NCI-H1105 (cell line): Measurements from ENCODE around the gene LRCOL1.

ENCODE experiments used
- DNase-seq: peaks from one replicate; lab custom pipeline; 2025; lab: John Stamatoyannopoulos, UW

The LRCOL1 gene

GRCh38 chr12:132582058-132582420 lies 28.3 kb downstream of the LRCOL1 start:
- no peak for DNase-seq

GRCh38 chr12:132581348-132582057 lies 28.9 kb downstream of the LRCOL1 start:
- DNase-seq = no peak

GRCh38 chr12:132580701-132581292 lies 29.6 kb downstream of the LRCOL1 start:
- no peak for DNase-seq

- DNase-seq = no peak
Observed at GRCh38 chr12:132579744-132580143, 30.6 kb downstream of the LRCOL1 start.

GRCh38 chr12:132578826-132579225 lies 31.6 kb downstream of the LRCOL1 start:
- DNase-seq = no peak

- DNase-seq = no peak
Observed at GRCh38 chr12:132578118-132578517, 32.3 kb downstream of the LRCOL1 start.

- no peak for DNase-seq
Observed at GRCh38 chr12:132577191-132577920, 33.0 kb downstream of the LRCOL1 start.

- no peak for DNase-seq
Observed at GRCh38 chr12:132576701-132577100, 33.7 kb downstream of the LRCOL1 start.

- no peak for DNase-seq
Observed at GRCh38 chr12:132575661-132576060, 34.7 kb downstream of the LRCOL1 start.

- DNase-seq = no peak
Observed at GRCh38 chr12:132574271-132574996, 35.9 kb downstream of the LRCOL1 start.

GRCh38 chr12:132572801-132573760 lies 37.3 kb downstream of the LRCOL1 start:
- DNase-seq = no peak

- DNase-seq = no peak
Observed at GRCh38 chr12:132572106-132572505, 38.3 kb downstream of the LRCOL1 start.

- DNase-seq = no peak
Observed at GRCh38 chr12:132571598-132571997, 38.8 kb downstream of the LRCOL1 start.

GRCh38 chr12:132571051-132571450 lies 39.3 kb downstream of the LRCOL1 start:
- no peak for DNase-seq

GRCh38 chr12:132570635-132571034 lies 39.7 kb downstream of the LRCOL1 start:
- no peak for DNase-seq

- DNase-seq = no peak
Observed at GRCh38 chr12:132569856-132570480, 40.4 kb downstream of the LRCOL1 start.

- DNase-seq = no peak
Observed at GRCh38 chr12:132568826-132569480, 41.4 kb downstream of the LRCOL1 start.

- no peak for DNase-seq
Observed at GRCh38 chr12:132568301-132568700, 42.1 kb downstream of the LRCOL1 start.

GRCh38 chr12:132566516-132567131 lies 43.8 kb downstream of the LRCOL1 start:
- no peak for DNase-seq

GRCh38 chr12:132565365-132565764 lies 45.0 kb downstream of the LRCOL1 start:
- no peak for DNase-seq
